ENCODE data around the gene INPP1.

- TF ChIP-seq CTCF (conservative IDR thresholded peaks at IDR 0.05) (no peak), EZH2 (IDR thresholded peaks at IDR 0.05; ENCODE audit: low read depth) (no peak)
Observed at GRCh38 chr2:190408538-190409271, 65.3 kb downstream of the INPP1 start.
